HG03066 (cell line): Measurements from ENCODE around the gene SEMA3F.
A peak's percentile ranks its signal among the peaks of the same experiment; 100 is the strongest.
"Not testable (repeated sequence)": the region's sequence is repeated elsewhere in the genome, so short reads cannot be mapped to it uniquely, and the experiment has no call there.

ENCODE experiments used
- ATAC-seq: cut with Tn5 transposase; IDR thresholded peaks from one replicate; pipeline ENCODE4 v1.9.1; 2021; ENCODE audit warnings: low read depth; ENCODE audit not compliant: unreplicated experiment

The SEMA3F gene

DNA sequence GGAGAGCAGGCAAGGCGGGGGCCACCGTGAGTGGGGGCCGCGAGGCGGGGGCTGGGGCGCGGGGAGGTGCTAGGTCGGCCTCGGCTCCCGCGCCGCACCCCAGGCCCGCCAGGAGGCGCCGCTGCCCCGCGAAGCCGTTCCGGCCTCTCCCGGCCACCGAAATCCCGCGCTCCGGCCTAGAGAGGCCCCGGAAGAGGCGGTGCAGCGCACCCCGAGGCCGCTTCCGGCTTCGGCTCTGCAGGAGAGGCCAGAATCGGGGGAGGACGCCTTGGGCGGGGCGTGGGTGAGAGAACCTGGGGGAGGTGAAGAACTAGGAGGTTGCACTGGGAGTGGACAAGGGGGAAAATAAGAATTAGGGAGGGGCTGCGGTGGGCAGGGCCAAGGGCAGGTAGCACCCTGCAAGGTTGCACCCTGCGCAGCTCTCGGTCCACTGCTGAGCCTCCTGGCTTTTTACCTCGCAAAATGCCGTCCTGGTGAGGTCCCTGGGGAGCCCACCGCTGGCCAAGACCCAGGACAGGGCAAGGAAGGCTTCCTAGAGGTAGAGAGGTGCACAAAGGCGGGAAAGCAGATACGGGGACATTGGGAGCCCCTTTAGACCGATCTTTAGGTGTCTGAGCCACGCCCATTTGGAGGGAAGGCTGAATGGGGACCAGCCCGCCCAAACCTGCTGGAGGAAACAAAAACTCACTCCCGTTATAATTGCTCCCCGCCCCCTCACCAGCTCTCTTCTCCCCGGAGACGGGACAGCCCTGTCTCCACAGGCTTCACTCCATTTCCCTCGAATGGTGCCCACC is 72.5 kb downstream of the SEMA3F start:
- ATAC-seq = peak; percentile 84

DNA sequence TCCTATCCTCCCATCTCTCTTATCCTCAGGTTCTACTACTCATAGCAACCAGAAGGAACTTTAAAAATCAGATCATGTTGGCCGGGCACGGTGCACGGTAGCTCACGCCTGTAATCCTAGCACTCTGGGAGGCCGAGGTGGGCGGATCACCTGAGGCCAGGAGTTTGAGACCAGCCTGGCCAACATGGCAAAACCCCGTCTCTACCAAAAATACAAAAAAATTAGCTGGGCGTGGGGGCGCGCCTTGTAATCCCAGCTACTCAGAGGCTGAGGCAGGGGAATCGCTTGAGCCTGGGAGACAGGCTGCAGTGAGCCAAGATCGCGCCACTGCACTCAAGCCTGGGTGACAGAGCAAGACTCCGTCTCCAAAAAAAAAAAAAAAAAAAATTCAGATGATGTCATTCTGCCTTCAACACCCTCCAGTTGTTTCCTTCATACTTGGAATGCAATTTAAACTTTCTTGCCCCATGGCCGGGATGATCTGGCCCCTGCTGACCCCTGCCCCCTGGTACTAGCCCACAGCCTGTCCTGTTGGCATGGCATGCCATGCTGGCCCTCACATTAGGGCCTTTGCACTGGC is 73.2 kb downstream of the SEMA3F start:
- not testable (repeated sequence) for ATAC-seq

DNA sequence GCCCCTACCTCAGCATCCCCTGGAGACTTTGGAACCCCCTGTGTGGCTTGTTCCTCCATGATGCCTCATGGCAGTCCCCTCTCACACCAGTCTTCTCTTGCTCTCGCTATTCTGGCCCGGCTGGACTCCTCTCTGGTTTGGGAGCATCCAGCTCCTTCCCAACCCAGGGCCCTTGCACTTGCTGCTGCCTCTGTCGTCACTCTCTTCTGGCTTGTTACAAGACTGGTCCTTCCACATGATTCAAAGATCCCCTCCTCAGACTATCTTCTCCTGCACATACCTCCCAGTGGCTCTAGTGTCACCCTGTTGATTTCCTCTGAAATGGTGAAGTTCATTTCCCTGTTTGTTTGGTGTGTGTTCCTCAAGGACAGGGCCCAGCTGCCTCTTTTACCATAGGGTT is 74.4 kb downstream of the SEMA3F start:
- no peak for ATAC-seq

DNA sequence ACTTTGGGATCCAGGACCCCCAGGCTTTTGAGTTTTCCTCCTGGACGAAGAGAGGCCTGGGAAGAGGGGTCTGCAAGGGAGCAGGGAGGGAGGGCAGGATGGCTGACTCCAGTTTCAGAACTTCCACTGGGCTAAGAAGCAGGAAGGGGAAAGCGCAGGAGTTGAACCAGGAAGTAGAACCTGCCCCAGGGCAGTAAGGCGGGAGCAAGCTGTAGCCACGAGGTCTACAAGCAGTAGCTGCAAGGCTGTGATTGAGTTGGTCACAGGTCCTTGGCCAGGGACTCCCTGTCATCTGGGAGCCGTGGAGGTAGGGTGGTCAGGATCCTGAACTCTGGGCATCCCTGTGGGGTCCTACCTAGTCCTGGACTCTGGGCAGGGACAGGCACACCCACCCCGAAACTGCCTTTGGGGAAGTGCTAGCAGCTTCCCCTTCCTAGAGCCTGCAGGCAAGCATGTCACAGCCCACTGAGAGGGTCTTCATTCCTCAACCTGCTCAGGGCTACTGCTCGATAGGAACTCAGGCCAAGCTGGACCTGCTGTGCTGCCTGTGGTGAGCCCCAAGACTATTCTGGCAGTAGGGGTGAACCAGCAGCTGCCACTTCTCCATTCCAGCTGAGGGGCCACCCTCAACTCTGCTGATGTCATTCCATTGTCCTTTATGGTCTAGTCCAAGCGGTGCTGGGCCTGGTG is 75.1 kb downstream of the SEMA3F start:
- ATAC-seq = no peak

DNA sequence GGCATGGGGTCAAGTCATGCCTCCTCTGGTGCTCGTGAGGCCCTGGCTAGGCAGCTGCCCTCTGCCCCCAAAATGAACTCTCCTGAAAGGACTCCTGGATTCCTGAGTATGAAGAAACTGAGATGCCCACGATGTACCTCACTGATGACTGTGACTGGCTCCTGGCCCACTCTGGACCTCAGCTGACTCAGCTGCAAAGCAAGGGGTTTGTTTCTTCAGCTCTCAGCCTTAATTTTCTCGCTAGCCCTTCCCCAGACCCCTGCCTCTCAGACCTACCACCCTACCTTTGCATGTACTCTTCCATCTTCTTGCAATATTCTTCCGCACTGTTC is 75.6 kb downstream of the SEMA3F start:
- no peak for ATAC-seq

DNA sequence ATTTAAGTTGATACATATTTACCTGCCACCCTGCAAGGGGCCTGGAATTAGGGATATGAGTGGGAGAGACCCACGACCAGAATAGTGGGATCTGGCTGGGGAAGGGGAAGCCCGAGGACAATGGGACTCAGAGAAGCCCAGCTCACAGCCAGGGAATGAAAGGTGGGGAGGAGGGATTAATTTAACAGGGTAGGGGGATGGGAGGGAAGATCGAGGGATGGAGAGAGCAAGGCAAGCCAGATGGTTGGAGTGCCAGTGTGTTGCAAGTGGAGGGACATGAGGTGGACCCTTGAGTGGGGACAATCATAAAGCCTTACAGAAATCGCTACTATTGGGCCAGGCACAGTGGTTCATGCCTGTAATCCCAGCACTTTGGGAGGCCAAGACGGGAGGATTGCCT is 76.5 kb downstream of the SEMA3F start:
- no peak for ATAC-seq

DNA sequence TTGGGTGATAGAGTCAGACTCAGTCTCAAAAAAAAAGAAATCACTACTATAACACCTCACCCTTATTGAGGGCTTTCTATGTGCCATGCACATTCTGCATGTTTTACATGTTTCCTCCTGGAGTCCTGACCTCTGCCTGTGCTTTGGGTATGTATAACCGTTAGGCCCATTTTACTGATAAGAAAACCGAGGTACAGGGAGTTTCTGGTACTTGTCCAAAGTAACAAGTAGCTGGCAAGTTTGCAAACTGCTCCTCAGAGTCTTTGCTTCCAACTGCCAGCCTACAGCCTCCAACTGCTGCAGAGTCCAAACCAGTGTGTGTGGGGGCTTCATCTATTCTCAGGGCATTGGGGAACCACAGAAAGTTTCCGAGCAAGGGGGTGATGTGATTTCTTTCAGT is 77.2 kb downstream of the SEMA3F start:
- no peak for ATAC-seq

DNA sequence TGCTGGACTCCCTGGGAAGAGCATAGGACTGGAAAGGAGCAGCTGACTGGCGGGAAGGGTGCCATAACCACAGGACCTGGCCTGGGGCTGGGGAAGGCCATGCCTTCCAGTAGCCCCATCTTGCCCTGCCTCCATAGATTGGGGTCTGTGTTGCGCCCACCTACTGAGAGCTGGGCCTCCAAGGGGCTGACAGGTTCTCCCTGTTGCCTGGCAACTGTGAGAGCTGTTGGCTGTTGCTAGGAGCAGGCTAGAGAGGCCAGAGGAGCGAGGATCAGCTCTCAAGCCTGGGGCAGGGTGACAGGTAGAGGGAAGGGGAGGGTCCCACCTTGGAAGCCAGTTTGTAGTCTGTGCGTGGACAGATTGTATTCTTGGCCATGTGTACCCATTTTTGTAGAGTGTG is 78.1 kb downstream of the SEMA3F start:
- no peak for ATAC-seq

DNA sequence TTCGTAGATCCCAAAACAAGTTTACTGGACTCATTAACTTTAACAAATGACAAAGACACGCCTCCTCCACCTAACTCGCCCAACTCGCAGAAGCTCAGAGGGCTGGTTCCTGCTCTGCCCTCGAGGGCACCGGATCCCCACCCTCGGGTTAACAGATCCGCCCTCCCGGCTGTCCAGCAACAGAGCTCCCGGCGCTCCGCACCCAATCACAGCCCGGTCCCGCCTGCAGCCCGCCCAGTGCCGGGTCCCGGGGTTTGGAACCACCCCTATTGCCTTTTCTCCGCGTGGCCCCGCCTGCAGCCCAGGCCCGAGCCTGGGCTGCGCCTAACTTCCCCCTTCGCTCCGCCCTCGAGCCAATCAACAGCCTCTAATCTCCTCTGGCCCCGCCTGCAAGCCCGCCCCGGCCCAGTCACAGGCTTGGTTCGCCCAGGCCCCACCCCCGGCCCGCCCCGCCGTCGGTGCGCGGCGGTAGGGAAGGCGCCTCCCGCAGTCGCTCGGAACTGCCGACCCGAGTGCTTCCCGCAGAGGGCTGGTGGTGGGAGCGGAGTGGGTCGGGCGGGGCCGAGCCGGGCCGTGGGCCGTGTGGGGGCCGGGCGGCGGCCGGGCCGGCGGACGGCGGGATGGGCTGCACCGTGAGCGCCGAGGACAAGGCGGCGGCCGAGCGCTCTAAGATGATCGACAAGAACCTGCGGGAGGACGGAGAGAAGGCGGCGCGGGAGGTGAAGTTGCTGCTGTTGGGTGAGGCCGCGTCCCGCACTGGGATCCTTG is 80.8 kb downstream of the SEMA3F start, which contains the start of gene GNAI2:
Gene GNAI2, plus strand, starts transcription at position 489 of the 768 bp plus-strand sequence. Its CDS starts 132 bp downstream, at position 621.
- peak; percentile 93 for ATAC-seq

DNA sequence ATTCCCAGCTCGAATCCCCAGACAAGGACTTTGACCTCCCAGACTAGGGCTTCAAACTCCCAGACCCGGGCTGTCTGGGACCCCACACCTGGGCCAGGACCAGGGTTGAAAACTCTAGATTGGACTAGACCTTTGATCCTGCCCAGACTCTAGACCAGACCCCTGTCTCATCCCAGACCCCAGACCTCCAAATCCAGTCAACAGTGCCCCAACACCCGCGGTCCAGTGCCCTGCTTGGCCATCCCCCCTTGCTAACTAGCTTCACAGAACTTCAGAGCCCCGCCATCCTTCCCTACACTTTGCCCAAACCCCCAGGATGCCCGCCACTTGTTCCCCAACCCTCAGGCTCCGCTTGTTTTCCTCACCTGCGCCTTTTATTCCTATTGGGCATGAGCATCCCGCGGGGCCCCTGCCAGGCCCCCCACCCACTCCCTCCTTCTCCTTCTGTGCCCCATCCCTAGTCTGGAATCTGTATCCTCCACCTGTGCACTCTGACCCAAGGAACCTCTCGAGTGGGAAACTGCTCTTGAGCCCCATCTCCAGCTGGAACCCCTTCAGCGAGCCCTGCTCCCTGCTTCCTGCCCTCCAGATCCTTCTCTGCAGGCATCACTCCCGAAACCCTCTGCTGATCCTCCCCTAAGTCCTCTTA is 81.5 kb downstream of the SEMA3F start:
- no peak for ATAC-seq

DNA sequence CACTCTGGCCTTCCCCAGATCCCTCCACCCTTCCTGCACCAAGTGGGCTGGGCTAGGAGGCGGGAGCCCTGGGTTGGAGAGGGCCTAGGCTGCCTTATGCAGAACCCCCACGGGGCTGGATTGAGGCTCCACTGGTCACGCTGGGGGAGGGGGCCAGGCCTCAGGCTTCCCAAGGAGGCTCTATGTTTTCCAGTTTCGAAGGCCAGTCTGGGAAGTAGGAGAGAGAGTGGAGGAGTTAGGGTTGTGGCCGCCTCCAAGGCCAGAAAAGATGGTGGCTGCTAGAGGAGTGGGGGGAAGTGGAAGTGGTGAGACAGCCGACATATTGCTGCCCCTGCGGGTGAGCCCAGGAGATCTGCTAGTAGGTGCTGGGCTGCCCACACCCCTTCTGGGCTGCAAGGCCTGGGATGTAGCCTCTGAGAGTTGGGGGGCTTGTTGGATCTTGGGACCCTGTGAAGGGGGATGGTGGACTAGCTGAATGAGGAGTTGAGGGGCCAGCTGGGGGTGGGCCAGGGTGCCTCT is 82.1 kb downstream of the SEMA3F start:
- no peak for ATAC-seq

DNA sequence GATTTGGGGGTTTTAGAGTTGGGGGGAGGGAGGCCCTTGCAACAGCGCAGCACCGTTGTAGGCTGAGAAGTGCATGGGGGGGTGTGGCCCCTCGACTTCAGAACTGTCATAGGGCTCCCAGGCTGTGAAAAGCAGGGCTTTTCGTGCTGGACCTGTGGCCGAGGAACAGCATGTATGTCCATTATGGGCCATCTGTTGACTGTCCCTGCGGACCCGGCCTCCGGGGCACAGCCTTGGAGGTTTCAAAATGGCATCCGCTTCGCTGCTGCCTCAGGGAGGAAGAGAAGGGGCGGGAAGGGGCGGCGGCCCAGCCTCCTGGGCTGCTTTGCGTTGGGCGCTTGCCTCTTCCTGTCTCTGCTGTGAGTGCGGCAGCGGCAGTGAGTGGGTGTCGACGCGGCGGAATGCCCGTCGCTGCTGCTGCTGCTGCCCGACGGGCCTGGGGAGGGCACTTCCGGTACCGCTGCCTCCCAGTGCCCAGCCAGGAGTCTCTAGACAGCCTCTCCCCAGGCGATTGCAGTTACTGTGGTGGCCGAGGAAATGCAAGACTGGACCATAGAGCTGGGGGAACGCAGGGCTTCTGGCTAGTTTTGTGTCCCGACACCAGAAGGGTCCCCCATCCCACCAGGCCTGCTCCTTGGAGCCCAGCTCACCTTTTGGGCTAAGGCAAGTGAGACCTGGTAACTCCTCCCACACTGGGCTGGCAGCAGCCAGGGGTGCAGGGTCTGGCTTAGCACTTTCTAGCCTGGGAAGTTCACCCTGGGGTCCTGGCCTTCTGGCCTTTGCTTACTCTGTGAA is 82.8 kb downstream of the SEMA3F start:
- no peak for ATAC-seq

DNA sequence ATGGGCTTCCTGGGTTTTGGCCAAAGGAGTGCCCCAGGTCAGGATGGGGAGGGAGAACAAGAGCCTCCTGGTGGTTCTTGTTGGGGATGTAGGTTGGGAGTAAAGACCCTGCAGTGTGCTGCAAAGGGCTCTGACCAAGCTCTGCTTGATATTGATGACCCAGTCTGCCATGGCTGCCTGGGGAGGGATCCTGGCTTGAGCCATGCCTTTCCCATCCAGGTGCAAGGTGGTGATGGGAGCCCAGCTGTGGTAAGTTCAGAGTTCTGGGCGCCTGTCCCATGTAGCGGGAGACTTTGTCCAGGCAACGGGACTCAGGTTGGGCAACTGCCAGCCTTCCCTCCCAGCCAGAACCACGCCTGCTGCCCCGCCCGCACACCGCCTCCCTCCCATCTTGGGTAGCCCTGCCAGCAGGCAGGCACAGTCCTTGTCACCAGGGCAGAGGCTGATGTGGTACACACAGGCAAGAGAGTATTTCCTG is 83.5 kb downstream of the SEMA3F start:
- ATAC-seq = no peak
